GM18502 (cell line): Measurements from ENCODE around the gene TXNRD2.
"Not testable (repeated sequence)": the region's sequence is repeated elsewhere in the genome, so short reads cannot be mapped to it uniquely, and the experiment has no call there.

ENCODE experiments used
- ATAC-seq: cut with Tn5 transposase; IDR thresholded peaks from one replicate; pipeline ENCODE4 v1.9.1; 2021; ENCODE audit warnings: mild to moderate bottlenecking; ENCODE audit not compliant: unreplicated experiment, poor library complexity

Gene TXNRD2

DNA sequence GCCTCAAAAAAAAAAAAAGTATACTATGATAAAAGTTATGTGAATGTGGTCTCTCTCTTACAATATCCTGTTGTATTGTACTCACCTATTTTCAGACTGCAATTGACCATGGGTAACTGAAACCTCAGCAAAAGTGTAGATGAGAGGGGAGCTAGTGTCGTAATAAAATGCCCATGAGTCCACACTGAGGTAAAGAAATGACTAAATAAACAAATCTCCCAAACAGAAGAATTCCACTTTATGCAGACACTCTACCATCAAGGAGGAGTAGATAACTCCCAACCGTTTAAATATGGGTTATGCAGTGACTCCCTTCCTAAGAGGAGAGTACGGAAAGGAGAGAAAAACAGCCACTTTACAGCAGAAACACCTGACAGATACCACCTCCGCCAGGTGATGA is 101.6 kb downstream of the TXNRD2 start:
- ATAC-seq = no peak

DNA sequence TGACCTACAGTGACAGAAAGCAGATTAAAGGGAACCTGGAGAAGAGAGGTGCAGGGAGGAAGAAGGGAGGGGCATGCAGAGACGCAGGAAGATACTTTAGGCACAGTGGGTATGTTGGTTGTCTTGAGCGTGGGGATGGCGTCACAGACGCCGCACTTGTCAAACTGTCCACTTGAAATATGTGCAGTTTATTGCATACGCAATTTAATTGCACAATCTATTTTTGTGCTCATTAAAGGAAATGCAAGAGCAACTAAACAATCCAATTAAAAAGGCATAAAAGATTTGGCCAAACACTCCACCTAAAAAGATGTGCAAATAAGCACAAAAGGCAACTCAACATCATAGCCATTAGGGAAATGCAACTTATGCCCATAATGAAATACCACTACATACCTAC is 103.7 kb downstream of the TXNRD2 start:
- no peak for ATAC-seq

DNA sequence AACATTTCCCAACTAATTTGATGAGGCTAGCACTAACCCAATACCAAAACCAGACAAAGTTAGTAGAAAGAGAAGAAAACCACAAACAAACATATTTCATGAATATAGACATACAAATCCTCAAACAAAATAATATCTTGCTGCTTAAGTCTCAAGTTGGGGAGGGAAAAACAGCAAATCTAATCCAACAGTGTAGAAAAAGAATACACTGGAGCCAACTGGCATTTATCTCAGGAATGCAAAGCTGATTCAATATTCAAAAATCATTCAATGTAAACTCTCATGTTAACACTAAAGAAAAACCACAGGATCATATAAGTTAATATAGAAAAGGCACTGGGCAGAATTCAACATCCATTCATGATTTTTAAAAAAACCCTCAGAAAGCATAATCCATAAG is 105.1 kb downstream of the TXNRD2 start:
- ATAC-seq = no peak

DNA sequence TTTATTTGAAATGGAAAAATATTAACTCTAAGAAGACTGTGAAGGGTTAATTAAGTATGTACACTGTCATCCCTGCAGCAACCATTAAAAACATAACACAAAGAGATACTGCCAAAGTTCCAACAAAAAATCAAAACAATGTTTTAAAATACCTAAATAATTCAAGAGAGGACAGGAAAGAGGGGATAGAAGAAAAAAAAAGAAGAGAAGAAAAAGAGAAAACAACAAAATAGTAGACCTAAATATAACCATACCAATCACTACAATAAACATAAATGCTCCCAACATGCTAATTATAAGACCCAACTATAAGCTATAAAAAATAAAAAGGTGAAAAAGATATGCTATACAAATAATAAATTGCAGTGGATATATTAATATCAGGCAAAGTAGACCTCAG is 107.0 kb downstream of the TXNRD2 start:
- no peak for ATAC-seq

DNA sequence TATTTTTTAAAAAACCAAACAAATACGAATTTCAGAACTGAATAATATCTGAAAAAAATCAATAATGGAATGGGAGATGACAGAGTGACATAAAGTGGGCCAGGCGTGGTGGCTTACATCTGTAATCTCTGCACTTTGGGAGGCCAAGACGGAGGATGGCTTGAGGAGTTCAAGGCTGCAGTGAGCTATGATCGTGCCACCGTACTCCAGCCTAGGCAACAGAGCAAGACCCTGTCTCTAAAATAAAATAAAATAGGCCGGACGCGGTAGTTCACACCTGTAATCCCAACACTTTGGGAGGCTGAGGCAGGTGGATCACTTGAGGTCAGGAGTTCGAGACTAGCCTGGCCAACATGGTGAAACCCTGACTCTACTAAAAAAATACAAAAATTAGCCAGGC is 108.3 kb downstream of the TXNRD2 start:
- not testable (repeated sequence) for ATAC-seq

DNA sequence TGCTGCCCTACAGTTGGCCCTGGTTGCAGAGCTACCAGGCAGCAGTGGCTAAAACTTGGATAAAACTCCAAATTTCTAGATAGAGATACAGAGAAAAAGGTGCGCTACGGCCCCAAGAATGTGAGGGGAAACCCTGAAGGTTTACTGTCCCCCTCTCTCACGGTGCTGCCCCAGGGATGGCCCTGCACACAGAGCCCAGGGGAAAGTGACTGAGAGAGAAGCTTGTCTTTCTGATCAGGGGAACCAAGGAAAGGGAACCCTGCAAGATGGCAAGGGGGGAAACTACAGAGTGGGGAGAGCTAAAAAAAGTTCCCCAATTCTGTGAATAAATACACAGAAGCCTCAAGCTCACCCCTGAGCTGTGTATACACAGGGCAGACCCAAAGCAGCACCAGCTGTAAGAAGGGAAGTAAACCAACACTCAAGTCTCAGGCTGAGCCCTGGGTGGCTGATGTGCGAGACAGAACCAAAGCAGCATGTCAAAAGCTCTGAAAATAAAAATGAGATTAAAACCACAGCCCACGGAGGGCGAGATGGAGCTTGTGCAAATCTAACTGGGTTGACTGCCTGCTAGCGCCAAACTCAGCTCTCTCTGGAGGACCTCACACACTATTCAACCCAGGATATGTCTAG is 109.0 kb downstream of the TXNRD2 start:
- ATAC-seq = no peak

DNA sequence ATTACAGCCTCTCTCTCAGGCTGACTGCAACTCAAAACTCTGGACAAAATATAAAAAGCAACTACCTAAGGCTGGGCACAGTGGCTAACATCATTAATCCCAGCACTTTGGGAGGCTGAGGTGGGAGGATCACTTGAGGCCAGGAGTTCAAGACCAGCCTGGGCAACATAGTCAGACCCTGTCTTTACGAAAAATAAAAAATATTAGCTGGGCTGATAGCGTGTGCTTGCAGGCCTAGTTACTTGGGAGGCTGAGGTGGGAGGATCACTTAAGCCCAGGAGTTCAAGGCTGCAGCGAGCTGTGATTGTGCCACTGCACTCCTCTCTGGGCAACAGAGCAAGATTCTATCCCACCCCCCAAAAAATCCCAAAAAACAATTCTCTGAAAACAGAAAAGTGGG is 109.6 kb downstream of the TXNRD2 start:
- not testable (repeated sequence) for ATAC-seq

DNA sequence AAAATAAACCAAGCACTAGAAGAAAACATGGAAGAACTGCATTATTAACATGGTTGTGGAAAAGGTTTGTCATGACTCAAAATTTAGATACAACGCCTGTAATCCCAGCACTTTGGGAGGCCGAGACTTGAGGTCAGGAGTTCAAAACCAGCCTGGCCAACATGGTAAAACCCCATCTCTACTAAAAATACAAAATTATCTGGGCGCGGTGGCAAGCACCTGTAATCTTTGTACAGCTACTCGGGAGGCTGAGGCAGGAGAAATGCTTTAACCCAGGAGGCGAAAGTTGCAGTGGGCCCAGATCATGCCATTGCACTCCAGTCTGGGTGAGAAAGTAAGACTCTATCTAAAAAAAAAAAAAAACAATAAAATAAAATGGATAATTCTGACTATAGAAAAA is 110.6 kb downstream of the TXNRD2 start:
- no peak for ATAC-seq

DNA sequence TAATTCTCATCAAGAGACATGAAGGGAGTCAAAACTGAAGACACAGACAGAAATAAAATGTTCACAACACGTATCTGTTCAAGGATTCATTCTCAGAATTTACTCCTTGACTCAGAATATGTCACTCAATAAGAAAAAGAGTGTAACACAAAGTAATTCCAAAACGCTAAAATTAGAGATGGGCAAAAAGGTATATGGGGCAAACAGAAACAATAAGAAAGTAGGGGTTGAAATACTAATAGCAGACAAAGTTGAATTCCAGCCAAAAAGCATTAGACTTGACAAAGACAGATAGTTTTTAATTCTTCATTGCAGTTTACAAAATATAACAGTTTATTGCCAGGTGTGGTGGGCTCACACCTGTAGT is 113.6 kb downstream of the TXNRD2 start:
- no peak for ATAC-seq

DNA sequence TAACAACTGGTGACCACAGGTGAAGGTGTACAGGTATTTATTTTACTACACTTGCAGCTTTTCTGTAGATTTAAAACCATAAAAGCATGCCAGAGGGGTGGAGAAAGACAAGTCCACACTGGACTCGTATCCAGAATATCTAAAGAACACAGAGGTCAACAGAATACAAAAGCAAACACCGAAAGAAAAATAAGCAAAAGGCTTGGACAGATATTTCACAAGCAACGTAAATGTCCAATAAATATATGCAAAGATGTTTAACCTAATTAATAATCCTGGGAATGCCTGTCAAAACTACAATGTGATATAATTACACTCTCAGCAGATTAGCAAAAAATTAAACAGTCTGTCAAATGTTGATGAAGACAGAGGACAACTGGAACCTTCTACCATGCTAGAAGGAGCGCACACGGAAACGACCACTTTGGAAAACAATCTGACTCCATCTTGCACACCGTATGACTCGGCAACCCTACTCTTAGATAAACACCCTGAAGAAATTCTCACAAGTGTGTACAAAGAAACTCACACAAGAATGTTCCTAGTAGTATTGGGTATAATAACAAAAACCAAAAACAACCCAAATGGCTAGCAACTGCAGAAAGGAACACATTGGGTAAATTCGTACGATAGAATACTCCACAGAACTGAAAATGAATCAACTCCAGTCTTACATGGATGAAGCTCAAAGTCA is 114.1 kb downstream of the TXNRD2 start:
- ATAC-seq = no peak

DNA sequence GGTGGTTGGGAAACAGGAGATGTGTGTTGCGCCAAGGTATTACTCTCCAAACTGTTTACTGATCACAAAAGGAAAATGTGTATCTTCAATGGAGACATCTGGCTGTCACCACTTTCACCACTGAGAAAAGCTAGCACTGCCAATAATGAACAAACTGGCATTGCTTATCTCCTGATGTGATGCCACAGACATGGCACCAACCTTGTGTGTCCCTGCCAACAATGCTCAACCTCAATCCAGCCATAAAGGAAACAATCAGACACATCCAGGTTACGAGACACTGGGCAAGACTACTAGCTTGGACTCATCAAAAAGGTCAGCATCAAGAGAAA is 115.0 kb downstream of the TXNRD2 start:
- ATAC-seq = no peak

DNA sequence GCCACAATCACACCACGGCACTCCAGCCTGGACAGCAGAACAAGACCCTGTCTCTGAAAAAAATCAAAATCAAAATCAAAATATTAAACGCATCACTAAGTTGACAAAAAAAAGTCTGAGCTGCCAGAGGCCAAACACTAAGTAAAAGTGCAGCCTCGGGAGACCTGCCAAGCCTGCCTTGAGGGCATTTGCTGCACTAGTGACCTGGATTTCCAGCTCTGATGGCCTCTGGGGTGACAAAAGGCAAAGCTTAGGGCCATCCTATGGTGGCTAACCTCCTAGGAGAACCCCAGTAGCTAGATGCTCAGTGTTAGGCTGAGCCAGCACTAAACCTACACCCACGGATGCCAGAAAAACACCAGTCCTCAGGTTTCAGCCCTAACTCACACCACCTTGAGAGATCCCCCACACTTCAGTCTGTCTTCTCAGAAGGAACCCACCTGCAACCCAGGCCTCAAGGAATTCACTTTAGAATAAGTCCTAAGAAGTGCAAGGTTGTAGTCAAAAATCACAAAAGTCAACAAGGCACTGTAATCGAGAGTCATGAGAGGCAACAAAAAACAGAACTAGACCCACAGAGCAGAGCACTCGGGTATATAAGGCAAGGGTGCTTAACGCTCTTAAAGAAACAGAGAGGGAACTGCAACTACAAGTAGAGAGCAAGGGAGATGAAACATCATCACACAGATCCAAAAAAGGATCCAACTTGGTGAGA is 115.6 kb downstream of the TXNRD2 start:
- no peak for ATAC-seq
